Ramos (cell line): ENCODE data around the gene ZCCHC9.

ENCODE experiments used
- in situ Hi-C: fragments of 300-500 bp; cut with MboI; formaldehyde crosslinking; loops from one replicate; pipeline ENCODE4 v1.14.3; 2022; ENCODE audit warnings: low sequenced_read_pairs; ENCODE audit not compliant: unreplicated experiment

Gene ZCCHC9

GRCh38 chr5:81354093-81354492 is 52.7 kb downstream of the ZCCHC9 start:
- in situ Hi-C loops: no loop called here

DNA sequence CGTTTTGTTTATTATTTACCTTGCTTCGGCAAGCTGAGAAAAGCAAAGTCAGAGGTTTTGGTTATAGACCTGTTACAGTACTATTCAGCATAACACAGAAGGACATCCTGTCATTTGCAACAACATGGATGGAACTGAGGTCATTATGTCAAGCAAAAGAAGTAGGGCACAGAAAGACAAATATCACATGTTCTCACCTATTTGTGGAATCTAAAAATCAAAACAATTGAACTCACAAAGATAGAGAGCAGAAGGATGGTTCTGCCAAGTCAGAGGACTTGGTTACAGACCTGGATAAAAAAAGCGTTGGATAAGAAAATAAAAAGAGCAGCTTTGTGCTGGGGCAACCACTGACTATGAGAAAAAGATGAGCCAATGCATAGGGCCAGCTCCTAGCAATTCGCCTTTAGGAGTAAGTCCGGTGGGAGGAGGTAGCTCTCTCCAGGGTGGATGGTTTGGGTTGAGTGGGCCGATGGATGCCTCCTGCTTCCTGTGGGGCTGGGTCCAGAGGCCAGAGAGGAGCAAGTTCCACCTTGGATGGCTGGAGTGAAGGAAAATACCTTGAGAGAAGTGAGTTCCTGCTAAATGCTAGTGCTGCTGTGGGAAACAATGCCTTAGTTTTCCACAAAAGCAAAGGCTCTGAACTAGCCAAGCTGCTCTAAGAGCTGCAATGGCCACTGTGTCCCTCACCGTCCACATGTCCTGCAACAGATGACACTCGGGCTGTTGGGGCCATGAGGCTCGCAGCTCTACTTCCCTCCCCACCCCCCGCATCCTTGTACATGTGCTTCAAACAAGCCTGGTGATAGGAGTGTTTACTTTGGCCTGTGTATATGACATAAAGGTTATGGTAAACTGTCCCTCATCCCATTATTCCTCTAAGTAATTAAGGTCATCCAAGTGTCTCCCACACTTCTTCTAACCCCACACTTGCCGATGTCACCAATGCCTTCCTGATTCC is 54.2 kb downstream of the ZCCHC9 start:
- in situ Hi-C loops: no loop called here

GRCh38 chr5:81359108-81359507 is 57.7 kb downstream of the ZCCHC9 start:
- in situ Hi-C loops: no loop called here

GRCh38 chr5:81359881-81360280 is 58.5 kb downstream of the ZCCHC9 start:
- in situ Hi-C loops: no loop called here

DNA sequence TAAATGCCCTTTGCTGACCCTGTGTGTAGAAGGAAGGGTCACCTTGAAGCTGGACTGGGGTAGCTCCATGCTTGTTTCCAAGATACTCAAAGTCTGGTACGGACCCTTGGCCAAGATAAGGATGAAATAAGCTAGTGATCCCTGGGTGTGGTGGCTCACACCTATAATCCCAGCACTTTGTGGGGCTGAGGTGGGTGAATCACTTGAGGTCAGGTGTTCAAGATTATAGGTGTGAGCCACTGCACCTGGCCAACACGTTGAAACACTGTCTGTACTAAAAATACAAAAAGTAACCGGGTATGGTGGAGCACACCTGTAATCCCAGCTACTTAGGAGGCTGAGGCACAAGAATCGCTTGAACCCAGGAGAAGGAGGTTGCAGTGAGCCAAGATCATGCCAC is 59.3 kb downstream of the ZCCHC9 start:
- in situ Hi-C loops: no loop called here

DNA sequence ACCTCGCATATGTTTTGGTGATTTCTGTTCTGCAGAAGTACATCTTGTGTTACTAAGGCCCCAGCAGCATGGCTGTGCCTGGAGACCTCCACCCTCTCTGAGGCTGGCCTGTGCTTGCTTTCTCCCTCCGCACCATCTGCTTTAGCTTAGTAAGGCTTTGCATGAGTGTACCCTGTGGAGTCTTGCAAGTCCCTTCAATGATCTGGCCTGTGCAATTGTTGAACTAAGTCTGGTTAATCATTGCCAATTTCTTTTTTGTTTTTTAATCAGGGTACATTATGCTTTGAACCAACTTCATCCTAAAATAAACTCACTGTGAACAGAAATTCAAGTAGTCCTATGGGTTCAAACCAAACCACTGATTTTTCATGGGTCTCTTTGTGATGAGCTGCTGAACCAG is 60.2 kb downstream of the ZCCHC9 start:
- in situ Hi-C loops: no loop called here
